ENCODE measurements around the gene EXD3.
"Not testable (repeated sequence)": the region's sequence is repeated elsewhere in the genome, so short reads cannot be mapped to it uniquely, and the experiment has no call there.

Gene EXD3

DNA sequence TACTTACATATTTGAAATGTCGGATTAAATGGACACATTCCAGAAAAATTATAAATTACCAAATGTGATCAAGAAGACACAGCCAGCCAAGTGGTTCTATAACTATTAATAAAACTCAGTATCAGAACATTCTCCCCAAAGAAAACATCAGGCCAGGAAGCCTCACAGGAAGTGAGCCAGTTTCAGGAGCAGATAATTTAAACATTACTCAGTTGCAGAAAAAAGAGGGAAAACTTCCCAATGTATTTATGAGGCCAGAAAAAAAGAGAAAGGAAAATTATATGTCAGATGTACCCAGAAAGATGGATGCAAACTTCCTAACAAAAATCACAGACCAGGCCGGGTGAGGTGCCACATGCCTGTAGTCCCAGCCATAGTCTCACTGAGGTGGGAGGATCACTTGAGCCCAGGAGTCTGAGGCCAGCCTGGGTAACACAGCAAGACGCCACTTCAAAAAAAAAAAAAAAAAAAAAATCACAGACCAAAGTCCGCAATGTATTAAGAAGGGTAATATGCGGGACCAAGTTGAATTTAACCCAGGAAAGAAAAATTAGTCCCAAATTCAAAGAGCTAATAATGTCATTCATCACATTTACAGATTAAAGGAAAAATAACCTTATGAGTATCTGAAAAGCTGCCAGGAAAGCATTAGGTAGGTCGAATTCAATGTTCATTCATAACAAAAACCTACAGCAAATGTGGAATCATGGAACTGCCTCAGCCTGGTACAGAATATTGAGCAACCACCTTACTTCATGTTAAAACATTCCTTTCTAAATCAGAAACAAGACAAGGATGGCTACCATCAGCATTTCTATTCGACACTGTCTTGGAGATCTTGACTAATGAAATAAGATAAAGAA, 83.7 kb downstream of the EXD3 start:
- no peak for DNase-seq (ENCODE audit: low read depth)
- H3K4me3 ChIP-seq (ENCODE audit: low read depth, low read length) = no peak overlapping the region
- TF ChIP-seq CTCF (IDR thresholded peaks at IDR 0.05; ENCODE audit: insufficient read depth, low read depth, low read length, missing control alignments) = no peak

- no peak for TF ChIP-seq CTCF (IDR thresholded peaks at IDR 0.05; ENCODE audit: insufficient read depth, low read depth, low read length, missing control alignments)
- no peak overlapping the region for H3K4me3 ChIP-seq (ENCODE audit: low read depth, low read length)
- no peak for DNase-seq (ENCODE audit: low read depth)
Observed at GRCh38 chr9:137336735-137337134, 86.2 kb downstream of the EXD3 start.

DNA sequence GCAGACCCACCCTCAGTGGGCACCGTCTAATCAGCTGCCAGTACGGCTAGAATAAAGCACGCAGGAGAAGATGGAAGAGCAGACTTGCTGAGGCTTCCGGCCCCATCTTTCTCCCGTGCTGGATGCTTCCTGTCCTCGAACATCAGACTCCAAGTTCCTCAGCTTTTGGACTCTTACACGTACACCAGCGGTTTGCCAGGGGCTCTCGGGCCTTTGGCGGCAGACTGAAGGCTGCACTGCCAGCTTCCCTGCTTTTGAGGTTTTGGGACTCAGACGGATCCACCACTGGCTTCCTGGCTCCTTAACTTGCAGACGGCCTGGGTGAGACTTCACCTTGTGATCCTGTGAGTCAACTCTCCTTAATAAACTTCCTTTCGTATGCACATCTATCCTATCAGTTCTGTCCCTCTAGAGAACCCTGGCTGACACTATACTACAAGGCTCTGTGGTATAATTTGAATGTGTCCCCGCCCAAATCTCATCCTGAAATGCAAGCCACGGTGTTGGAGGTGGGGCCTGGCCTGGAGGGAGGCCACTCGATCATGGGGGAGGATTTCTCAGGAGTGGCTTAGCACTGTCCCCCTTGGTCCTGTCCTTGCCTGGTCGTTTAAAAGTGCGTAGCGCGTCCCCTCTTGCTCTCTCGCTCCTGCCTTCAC, 89.8 kb downstream of the EXD3 start:
- TF ChIP-seq CTCF (IDR thresholded peaks at IDR 0.05; ENCODE audit: insufficient read depth, low read depth, low read length, missing control alignments) = no peak
- H3K4me3 ChIP-seq (ENCODE audit: low read depth, low read length) = no peak overlapping the region
- DNase-seq (ENCODE audit: low read depth) = no peak

DNA sequence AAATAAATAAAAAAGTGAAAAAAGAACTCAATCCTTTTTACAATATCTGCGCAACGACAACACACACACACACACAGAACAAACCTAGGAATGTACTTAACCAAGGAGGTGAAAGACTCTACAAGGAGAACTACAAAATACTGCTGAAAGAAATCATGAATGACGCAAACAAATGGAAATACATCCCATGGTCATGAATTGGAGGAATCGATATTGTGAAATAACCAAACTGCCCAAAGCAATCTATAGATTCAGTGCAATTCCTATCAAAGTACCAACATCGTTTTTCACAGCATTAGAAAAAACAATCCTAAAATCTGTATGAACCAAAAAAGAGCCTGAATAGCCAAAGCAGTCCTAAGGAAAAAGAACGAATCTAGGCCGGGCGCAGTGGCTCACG, 91.0 kb downstream of the EXD3 start:
- no peak for TF ChIP-seq CTCF (IDR thresholded peaks at IDR 0.05; ENCODE audit: insufficient read depth, low read depth, low read length, missing control alignments)
- DNase-seq (ENCODE audit: low read depth) = no peak
- H3K4me3 ChIP-seq (ENCODE audit: low read depth, low read length) = no peak overlapping the region

GRCh38 chr9:137330689-137331088, 92.3 kb downstream of the EXD3 start:
- no peak for TF ChIP-seq CTCF (IDR thresholded peaks at IDR 0.05; ENCODE audit: insufficient read depth, low read depth, low read length, missing control alignments)
- H3K4me3 ChIP-seq (ENCODE audit: low read depth, low read length) = no peak overlapping the region
- no peak for DNase-seq (ENCODE audit: low read depth)

DNA sequence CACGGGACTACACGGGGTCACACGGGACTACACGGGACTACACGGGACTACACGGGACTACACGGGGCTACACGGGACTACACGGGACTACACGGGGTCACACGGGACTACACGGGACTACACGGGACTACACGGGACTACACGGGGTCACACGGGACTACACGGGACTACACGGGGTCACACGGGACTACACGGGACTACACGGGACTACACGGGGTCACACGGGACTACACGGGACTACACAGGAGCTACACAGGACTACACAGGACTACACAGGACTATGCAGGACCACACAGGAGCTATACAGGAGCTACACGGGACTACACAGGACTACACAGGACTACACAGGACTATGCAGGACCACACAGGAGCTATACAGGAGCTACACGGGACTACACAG, 93.4 kb downstream of the EXD3 start:
- DNase-seq (ENCODE audit: low read depth); H3K4me3 ChIP-seq (ENCODE audit: low read depth, low read length): not testable (repeated sequence)

- H3K4me3 ChIP-seq (ENCODE audit: low read depth, low read length); DNase-seq (ENCODE audit: low read depth): not testable (repeated sequence)
Observed at GRCh38 chr9:137327641-137328550, 95.1 kb downstream of the EXD3 start.

Data from GM12865 (cell line).